HG02870 (cell line): ENCODE measurements around the gene CCDC175.

ENCODE experiments used
- ATAC-seq: cut with Tn5 transposase; IDR thresholded peaks from one replicate; pipeline ENCODE4 v1.9.1; 2021; ENCODE audit warnings: mild to moderate bottlenecking, moderate library complexity; ENCODE audit not compliant: unreplicated experiment

CCDC175 gene

DNA sequence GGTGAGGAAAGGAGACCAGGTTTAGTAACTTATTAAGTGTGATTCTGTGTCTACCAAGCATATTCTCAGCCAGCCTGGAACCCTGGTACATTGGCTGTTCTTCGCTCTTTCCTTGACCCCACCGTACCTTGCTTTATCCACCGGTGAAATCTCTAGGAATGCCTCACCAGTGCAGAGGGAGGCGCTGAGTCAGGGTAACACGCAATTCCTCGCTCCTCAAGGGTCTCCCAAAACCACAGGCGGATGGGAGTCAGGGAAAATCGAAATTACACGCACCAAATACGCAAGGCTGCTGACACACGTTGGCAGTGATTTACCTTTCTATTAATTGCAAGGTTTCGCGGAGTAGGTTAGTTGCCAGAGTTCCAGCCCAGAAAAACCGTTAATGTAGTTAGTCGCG is 93.2 kb downstream of the CCDC175 start:
- no peak for ATAC-seq

DNA sequence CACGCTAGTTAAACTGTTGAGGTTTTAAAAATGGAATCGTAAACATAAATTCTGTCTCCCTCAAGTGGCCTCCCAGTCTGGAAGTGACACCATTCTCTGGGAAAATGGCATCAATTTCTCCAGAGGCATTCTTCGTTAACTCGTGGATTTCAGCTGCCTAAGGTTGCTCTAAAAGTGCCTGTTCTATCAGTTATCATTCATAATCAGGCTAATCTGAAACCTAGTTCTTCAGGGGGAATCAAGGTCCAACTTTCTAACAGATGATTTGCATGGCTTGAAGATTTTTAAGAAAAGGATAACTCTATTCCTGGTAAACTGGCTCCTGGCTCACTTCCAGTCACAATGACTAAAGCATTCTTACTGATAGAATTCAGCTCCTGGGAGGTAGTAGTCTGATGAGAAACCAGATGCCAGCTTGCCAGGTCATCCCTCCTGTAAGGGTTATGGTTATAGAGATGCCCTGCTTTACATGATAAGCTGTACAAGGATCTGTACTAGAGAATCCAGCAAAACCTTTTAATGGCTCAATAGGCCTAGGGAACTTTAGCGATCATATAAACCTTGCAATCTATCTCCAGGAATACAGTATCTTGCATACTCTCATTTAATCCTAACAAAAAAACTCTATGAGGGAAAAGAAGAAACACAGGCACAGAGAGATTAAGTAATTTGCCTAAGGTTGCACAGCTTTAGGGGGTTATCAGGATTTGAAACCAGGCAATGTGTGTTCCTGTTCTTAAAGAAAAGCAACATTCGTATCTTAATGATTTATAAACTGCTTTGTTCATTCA is 93.9 kb downstream of the CCDC175 start:
- no peak for ATAC-seq

DNA sequence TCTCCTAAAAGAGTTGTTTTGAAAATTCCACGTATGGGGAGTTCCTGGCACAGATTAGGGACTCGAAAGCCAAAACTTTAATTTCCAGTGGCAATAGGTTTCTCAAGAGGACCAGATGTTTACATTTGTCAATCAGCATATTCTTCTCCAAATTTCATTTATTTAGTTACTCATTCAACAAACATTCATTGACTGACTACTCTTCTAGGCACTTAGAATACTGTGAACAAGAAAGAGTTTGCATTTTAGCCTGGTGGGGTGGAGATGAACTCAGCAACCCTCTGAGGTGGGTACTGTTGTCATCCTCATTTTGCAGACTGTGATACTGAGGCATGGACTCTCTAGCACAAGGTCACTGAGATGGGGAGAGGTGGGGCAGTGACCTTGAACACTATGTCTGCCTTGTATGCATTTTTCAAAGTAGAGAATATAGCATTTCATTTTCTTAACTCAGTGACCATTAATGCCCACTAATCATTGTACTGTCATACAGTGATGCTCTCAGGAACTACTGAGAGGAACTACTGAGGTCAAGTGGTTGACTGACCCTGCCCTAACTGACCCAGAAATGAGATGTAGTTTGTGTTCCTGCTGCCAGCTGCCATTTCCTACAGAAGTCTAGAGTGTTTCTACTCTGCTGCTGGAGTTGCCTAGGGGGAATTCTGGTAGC is 94.6 kb downstream of the CCDC175 start:
- ATAC-seq, result no peak

DNA sequence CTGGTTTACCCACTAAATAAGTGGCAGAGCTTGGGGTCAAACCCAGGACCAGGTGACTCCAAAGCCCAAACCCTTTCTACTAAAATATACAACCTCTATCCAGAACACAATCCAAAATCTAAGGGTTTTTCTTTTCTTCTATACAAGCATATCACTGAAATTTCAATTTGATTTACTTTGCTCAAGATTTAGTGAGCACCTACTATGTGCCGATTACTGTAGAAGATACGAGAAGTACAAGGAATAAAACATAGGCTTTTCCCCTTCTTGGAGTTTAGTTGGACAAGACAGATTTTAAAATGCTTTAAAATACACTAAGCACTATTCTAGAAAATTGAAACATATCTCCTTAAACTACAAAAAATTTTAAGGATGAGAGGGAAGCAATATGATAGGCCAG is 95.2 kb downstream of the CCDC175 start:
- ATAC-seq, result no peak

DNA sequence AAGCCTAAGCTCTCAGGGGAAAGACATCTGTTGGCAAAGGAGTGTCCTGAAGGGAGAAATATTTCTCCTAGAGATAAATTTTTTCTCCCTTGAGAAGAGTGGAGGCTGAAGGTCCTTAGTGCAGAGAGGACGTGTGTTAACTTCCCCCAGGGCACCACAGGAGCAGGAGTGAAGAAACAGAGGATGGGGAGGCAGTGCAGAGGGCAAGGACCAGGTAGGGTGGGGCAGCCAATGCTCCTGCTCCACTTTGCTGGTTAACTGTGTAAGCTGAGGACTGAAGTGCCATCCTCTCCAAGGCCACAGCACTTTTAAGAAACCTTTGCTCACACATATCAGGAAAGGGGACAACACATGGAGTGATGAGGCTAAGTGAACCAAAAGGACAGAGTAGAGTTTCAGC is 96.4 kb downstream of the CCDC175 start:
- no peak for ATAC-seq

DNA sequence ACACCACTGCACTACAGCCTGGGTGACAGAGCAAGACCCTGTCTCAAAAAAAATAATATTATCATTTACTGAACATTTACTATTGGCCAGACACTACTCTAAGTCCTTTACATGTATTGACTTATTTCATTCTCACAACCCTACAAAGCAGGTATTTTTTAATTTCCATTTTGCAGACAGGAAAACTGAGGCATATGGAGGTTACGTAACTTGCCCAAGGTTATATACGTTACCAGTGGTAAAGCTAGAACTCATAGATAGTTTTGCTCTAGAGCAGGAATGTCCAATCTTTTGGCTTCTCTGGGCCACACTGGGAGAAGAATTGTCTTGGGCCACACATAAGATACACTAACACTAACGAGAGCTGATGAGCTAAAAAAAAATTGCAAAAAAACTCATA is 98.1 kb downstream of the CCDC175 start:
- no peak for ATAC-seq

DNA sequence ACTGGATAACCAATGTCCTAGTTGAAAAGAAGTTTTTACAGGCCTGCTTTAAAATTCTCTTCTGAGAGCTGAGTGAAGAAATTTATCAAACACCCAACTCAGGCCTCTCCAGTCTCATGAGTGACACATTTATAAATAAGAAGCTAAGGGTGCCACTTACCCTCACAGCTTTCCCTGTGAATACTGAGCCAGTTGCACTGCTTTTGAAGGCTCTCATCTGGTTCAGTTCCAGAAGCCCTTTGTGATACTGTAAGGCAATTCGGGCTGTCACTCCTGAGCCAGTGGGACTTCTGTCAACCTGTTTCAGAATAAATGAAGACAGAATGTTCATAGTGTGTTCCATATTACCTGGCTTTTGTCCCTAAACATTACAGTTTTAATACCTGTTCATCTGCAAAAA is 100.9 kb downstream of the CCDC175 start:
- ATAC-seq, result no peak

DNA sequence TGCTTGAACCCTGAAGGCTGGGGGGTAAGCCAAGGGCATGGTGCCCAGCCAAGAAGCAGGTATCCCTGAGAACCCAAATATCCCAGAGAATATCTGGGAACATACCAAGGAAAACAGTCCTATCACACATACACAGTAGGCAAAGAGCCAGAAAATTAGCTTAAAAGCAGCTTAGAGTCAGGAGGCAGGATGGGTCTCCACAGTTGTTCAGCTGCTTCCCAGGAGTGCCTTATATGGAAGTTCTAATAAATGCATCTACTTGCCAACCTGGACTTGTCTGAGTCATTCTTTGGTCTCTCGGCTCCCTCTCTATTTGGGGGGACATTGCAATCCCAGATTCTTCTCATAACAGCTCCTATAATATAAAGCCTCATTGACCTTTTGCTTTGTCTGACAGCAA is 102.4 kb downstream of the CCDC175 start:
- no peak for ATAC-seq

DNA sequence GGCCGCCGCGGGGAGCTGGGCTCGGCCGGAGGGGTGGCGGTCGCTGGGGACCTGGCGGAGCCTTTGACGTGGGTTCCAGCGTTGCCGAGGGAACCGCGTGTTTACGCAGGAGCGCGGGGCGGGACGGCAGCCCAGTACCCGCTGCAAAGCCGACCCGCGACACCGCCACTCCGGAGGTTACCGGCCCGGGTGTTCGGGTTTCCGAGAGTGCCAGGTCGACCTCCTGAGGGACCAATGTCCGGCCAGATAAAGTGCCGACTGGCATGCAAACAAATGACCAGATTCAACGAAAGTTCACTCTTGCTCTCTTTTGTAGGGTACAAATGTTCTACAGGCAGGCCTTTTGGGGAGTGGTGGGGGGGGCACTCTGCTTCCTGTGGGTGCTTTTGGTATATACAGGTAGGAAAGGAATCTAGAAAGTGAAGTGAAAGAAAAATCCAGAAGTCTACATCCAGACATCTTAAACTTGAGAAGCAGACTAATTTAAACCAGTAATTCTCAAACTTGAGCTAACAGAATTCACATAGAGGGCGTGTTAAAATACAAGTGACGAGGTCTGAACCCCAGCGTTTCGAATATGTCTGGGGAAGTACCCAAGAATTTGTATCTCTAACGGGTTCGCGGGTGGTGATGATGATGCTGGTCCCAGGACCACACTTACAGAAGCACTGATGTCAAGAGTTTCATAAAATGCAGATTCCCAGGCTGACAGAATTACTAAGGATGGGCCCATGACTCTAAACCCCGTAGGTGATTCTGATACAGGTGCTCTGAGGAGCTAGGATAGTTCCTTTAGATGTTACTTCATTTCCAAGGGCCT is 111.1 kb downstream of the CCDC175 start, which contains the start of gene GPR135:
TSS of gene GPR135 (minus strand) at position 65 of the 820 bp plus-strand sequence. CDS start 154 bp downstream, outside the sequence.
- peak; percentile 36 for ATAC-seq

DNA sequence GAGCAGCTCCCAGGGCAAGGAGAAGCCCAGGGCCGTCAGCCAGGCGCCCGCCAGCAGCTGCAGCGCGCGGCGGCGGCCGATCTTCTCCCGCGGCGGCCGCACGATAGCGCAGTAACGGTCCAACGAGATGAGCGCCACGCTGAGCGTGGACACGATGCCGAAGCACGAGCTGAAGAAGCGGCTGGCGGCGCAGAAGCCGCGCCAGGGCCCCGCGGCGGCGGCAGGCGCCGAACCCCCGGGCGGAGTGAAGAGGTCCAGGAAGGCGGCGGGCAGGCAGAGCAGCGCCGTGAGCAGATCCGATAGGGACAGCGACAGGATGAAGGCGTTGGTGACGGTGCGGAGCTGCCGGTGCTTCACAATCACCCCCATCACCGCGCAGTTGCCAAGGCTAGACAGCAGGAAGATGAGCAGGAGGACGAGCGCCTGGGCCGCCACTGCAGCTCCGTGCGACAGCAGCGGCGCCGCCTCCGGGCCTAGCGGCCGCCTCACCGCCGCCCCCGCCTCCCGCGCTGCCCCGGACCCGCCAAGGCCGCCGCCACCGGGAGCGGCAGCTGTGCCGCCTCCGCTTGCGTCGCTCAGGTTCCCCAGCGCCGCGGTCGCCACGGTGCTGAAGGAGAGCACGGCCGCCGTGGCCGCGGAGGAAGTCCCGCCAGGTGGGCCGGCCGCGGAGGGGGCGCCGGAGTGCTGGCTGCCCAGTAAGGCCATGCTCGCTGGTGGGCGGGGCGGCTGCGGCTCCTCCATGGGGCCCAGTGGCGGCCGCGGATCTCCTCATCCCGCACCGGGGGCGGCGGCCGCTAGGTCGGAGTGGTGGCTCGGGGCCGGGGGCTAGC is 111.9 kb downstream of the CCDC175 start:
- ATAC-seq, result peak; percentile 67

DNA sequence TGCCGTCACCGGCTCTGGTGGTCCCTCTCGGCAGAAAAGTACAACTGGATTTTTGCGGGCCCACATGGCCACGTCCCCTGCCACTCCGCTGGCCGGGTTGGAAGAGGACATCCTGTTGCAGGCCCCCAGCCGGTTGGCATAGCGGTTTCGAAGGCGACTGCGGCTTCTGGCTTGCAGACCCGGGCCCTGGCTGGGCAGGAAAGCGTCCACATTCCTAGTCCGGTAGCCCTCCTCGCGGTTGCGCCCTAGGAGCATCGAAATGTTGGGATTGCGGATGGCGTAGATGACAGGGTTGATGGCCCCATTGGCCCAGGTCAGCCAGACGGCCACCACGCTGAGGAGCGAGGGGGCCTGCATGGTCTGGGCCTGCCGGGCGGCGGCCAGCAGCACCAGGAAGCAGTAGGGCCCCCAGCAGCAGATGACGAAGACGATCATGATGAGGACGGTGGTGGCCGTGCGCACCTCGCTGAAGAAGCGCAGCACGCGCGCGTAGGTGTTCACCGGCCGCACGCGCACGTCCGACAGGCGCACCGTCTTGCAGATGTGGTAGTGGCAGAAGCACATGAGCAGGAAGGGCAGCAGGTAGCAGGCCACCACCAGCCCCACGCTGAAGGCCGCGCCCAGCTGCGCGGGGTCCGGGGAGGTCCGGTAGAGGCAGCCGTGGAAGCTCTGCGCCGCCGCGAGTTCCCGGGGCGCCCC is 112.7 kb downstream of the CCDC175 start:
- peak; percentile 20 for ATAC-seq

DNA sequence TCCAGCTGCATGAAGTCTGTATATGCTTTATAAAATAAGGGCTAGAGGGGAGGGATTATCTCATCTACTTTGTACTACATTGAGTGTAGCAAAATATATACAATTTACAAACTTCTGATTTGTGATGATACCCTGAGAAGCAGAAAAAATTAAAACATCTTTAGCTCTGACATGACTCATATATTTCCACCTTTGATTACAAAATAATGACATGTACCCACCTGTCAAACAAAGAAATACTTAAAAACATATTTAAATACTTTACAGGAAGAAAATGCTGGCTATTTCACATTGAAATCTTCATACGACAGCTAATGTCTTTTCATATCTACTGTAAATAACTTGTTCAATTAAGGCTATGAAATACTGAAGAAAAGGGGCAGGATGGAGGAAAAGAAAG is 114.7 kb downstream of the CCDC175 start:
- no peak for ATAC-seq

DNA sequence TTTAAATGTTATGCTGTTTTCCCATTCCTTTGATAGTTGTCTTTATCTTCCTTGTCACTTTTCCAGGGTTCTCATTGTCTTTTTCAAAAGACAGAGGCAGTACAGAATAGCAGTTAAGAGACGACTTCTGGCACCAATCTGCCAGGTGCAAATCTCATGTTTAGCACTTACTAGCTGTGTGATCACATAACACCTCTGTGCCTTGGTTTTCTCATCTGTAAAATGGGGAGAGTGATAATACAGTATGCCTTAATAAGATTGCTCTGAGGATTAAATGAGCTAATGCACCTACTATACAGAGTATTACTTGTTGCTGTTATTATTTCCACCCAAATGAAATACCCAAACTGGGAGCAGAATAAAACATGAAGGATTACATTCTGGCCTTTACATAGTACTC is 116.2 kb downstream of the CCDC175 start:
- ATAC-seq, result no peak

DNA sequence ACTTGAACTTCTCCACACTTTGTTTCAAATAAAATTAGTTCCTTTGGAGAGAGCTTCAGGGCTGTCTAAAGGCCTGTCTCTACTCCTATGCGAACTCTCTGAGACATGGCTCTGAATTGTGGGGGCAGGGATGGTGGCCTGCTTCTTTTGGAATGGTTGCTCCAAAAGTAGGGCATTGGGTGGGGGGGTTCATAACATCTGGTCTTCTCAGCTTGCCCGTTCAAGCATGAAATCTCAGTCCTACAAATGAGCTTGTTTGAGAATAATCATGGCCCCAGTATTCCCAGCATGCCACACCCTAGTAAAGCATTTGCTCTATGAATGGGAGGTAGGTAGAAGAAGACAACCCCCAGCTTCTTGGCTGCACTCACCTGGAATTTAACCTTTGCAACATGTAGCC is 118.1 kb downstream of the CCDC175 start:
- ATAC-seq, result no peak

DNA sequence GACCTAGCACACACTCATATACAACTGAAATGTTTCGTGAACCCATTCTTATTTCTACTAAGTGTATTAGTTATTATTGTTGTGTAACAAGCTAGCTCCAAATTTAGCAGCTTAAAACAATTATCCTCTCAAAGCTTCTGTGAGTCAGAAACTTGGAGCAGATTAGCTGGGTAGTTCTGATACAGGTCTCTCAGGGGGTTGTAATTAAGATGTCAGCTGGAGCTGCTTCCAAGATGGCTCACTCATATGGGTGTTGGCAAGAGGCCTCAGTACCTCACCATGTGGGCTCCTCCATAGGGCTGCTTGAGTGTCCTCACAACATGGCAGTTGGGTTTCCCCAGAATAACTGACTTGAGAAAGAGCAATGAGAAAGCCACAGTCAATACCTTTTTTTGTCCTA is 121.2 kb downstream of the CCDC175 start:
- no peak for ATAC-seq
